ENCODE data around the gene RABGAP1L. TPM values are rescaled to one million over a fixed set of nuclear protein-coding genes. Genes with fewer than 3 reads are reported as not detected.

Gene RABGAP1L
- total and polyA plus RNA-seq, 2 of the 8 experiments (the other 6 are each of a cell fraction or from before 2014, with no cell fraction given): 33.3 to 156 TPM

GRCh38 chr1:174239541-174239940 is 80.2 kb downstream of the RABGAP1L start:
- H4K91ac ChIP-seq (replicated peaks; ENCODE audit: insufficient read length, low read length): no peak overlapping the region
- H3K23me2 ChIP-seq (ENCODE audit: low read depth, low read length): no peaks in the 10 kb centered on the region
- peaks cover 0 to 21% (median 0%) of the 10 kb centered on the region in 4 experiments; a peak in 3 of 8 replicates for H3K36me3 ChIP-seq (ENCODE audit: control insufficient read depth in 2 of 4, insufficient read depth in 4 of 4, low read length in 3 of 4)
- H3K79me1 ChIP-seq (ENCODE audit: low read depth, low read length): no peaks in the 10 kb centered on the region
- H3K18ac ChIP-seq (ENCODE audit: extremely low read depth, low read length): no peak overlapping the region
- H3K9ac ChIP-seq (replicated peaks in 1 of 4; ENCODE audit: extremely low read depth in 1 of 4, low read depth in 3 of 4, low read length in 3 of 4): no peak overlapping the region
- no peaks in the 10 kb centered on the region for H3K4me1 ChIP-seq (replicated peaks in 1 of 4; ENCODE audit: control insufficient read depth in 3 of 4, insufficient read depth in 4 of 4, low read length in 3 of 4)
- ChIA-PET CTCF (ENCODE audit: partially characterized antibody) (no interaction called here), POLR2A (ENCODE audit: partially characterized antibody) (interaction anchor here (1.1 to 1.4 kb wide), 2 partner anchors 78 to 374 kb away, joined by 3 read pairs; no protein-coding TSS in a partner anchor)
- FAIRE-seq (no peak), DNase-seq (ENCODE audit: low read depth in 1 of 2, low spot score in 2 of 2) (no peak)
- H4K5ac ChIP-seq (ENCODE audit: insufficient read length, low read depth, low read length): peak overlapping the region; percentile 43
- H3K9me3 ChIP-seq (ENCODE audit: insufficient read depth in 2 of 2, low read depth in 1 of 2, low read length in 1 of 2): no peaks in the 10 kb centered on the region
- H2BK15ac ChIP-seq (ENCODE audit: low read length): no peak overlapping the region
- 68% methylated on average over 1 of the region's 1 CpG; no CpG with 5 or more reads in 1 of the 2 experiments for WGBS, 2 experiments (ENCODE audit: extremely low coverage in 1 of 2, insufficient coverage in 1 of 2, insufficient read length in 1 of 2, insufficient replicate concordance in 2 of 2, low coverage in 1 of 2, low lambda C conversion rate in 2 of 2, missing lambda C conversion rate in 1 of 2)
- H3K4me2 ChIP-seq (ENCODE audit: insufficient read depth in 1 of 2, low read depth in 2 of 2, low read length in 2 of 2): peak overlapping the region; percentile 36 to 54
- H3K27ac ChIP-seq (ENCODE audit: low read depth, low read length): peak overlapping the region; percentile 58; the same call in 1 of the 2 replicates
- H4K8ac ChIP-seq (ENCODE audit: extremely low read depth, insufficient read depth, low read length): no peak overlapping the region
- H3K4me3 ChIP-seq (ENCODE audit: extremely low read depth in 1 of 4, insufficient read depth in 2 of 4, low read depth in 3 of 4, low read length in 4 of 4): peak overlapping the region in 2 of 4 experiments; percentile 43 to 57; a peak in 3 of 8 replicates
- H3K56ac ChIP-seq (replicated peaks; ENCODE audit: insufficient read length, low read depth, low read length): no peak overlapping the region
- H3K23ac ChIP-seq (ENCODE audit: insufficient read length): no peak overlapping the region
- no peak overlapping the region for H3K14ac ChIP-seq (ENCODE audit: insufficient read length)
- no peak overlapping the region for H2AK5ac ChIP-seq (ENCODE audit: low read depth, low read length)
- H3K27me3 ChIP-seq (replicated peaks in 1 of 4; ENCODE audit: control insufficient read depth in 3 of 4, extremely low read depth in 1 of 4, insufficient read depth in 3 of 4, low read length in 3 of 4): no peaks in the 10 kb centered on the region
- no peaks in the 10 kb centered on the region for H4K20me1 ChIP-seq (replicated peaks in 1 of 2; ENCODE audit: control insufficient read depth in 1 of 2, insufficient read depth in 2 of 2, low read length in 2 of 2)
- H2BK20ac ChIP-seq (ENCODE audit: low read length): no peak overlapping the region
- no peak overlapping the region for H2BK120ac ChIP-seq (replicated peaks; ENCODE audit: low read depth, low read length)
- H3K79me2 ChIP-seq (ENCODE audit: control insufficient read depth in 1 of 2, insufficient read depth in 2 of 2, low read length in 2 of 2): no peaks in the 10 kb centered on the region; a peak in 1 of 4 replicates
- no peak overlapping the region for H2BK12ac ChIP-seq (ENCODE audit: low read depth, low read length)
- H2AFZ ChIP-seq (ENCODE audit: low read length): no peak overlapping the region
- no peak overlapping the region for H2BK5ac ChIP-seq (ENCODE audit: low read depth, low read length)
- H3K4ac ChIP-seq (replicated peaks; ENCODE audit: insufficient read length, low read depth, low read length): no peak overlapping the region
- TF ChIP-seq SP2 (IDR thresholded peaks at IDR 0.05; ENCODE audit: low read length) (no peak), BRCA1 (IDR thresholded peaks at IDR 0.05; ENCODE audit: low read depth, low read length) (no peak), CHD2 (IDR thresholded peaks at IDR 0.05; ENCODE audit: low read length) (no peak)

Measured in H1 (cell line).